IPS-11a (cell line): ENCODE measurements around the gene PDILT.
"Not testable (repeated sequence)": the region's sequence is repeated elsewhere in the genome, so short reads cannot be mapped to it uniquely, and the experiment has no call there.

Experiments
- H3K4me3 ChIP-seq: one replicate; pipeline ENCODE4 v1.5.1; 2013; ENCODE audit warnings: low read depth, low read length, control low read depth

Gene PDILT

DNA sequence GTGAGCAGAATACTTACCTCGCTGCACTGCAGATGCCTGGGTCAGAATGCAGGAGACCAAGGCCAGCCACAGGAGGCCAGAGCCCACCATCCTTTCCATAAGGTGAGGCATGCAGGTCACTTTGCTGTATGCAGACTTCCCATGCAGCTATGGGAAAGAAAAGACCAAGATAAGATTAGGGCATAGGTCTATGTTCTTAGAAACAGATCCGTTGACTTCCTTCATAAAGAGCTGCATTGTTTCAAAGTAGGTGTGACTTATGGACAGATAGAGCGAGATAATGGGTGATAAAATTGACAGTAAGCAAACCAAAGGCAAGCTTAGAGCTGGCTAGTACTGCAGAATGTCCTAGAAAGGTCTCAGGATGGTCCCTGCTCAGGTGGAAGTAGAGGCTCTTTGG is 78.2 kb downstream of the PDILT start:
- H3K4me3 ChIP-seq: no peak overlapping the region

DNA sequence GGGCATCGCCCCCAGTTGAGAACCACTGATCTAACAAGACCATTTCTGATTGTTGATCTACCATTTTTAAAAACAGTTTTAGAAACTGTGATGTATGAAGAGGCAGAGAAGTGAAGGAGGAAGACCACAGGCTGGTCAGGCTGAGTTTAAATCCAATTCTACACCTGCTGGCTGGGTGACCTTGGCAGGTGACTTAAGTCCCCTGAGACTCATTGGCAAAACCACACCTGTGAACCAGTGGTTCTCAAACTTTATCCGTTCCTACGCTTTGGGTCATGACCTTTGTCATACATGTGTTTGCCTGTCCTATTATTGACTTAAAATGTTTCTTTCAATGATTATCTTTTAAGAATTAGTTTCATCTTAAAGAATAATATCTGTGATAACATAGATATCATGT is 79.5 kb downstream of the PDILT start:
- H3K4me3 ChIP-seq: no peak overlapping the region

DNA sequence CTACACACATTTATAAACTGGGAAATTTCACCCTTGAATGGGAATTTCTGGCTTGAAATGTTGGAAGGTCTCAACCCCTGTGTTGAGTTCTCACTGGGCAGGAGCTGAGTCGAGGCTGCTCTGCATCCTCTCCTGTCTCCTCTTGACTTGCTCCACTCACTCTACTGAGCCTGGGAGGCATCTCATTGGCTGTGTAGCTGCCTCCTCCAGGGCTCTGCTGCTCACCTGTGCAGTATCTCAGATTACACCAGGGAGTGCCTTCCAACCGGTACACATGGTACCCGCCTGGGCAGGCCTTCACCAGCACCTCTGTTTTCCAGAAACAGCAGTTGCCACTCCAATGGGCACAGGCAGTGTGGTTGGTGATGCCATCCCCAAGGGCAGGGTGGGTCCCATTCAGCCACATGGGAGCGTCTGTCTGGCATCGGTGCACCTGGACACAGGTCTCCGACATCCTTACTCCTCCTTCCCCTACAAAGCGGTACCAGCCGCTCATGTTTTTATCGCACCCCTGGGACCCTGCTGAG is 80.9 kb downstream of the PDILT start:
- no peak overlapping the region for H3K4me3 ChIP-seq

DNA sequence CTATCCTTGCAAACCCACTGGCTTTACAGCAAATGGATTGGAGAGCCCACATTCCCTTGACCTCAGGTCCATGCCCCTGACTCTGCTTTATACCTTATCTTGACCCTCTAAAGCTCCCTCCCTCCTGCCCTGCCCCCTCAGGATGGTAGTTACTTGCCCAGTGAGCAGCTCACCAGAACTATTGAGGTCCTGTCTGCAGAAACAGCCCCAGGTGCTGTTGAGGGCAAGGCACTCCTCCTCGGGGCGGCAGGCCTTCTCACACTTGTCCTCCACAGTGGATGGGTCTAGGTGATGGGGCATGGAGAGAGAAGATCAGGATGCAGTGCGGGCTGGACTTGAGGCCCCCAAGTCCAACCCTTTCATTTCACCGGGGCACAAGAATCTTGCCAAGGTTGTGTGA is 81.8 kb downstream of the PDILT start:
- H3K4me3 ChIP-seq: no peak overlapping the region

DNA sequence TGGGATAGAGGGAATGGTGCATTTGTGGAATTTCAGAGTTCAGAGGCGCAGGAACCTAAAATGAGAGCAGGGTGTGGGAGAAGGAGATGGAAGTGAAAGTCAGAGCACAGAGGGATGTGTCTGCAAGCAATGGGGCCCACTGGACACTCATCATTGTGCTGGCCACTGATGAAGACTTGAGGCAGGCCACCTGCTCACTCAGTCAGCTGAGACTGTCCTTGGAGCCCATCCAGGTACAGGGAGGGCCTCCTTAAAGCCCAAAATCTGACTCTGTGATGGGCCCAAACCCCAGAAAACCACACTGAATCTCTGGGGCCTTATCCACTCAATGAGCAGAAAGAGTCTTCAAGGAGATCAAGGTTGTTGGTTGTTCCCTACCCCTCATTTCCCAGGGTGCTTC is 82.9 kb downstream of the PDILT start:
- H3K4me3 ChIP-seq: no peak overlapping the region

DNA sequence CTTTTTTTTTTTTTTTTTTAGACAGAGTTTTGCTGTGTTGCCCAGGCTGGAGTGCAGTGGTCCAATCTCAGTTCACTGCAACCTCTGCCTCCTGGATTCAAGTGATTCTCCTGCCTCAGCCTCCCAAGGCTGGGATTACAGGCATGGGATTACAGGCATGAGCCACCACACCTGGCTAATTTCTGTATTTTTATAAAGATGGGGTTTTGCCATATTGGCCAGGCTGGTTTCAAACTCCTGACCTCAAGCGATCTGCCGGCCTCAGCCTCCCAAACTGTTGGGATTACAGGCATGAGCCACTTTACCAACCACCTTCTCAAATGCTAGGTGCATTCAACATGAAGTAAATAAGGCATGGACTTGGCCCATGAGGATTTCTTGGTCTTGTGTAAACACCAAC is 83.5 kb downstream of the PDILT start:
- not testable (repeated sequence) for H3K4me3 ChIP-seq

DNA sequence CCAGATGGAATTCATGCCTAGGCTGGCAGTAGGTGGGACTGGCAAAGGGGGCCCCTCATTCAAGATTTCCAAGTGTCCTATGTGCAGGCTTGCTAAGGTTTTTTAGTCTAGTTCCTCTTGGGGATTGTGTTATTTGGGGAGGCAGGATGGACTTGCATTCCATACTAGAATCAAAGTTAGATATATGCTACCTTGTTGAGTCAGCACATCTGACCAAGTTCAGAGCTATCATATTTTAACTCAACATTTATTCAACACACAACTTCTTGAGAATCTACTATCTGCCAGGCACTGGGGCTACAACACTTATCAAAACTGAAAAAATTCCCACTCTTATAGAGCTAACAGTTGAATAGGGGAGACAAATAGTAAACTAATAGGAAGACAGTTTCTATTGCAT is 83.9 kb downstream of the PDILT start:
- no peak overlapping the region for H3K4me3 ChIP-seq

DNA sequence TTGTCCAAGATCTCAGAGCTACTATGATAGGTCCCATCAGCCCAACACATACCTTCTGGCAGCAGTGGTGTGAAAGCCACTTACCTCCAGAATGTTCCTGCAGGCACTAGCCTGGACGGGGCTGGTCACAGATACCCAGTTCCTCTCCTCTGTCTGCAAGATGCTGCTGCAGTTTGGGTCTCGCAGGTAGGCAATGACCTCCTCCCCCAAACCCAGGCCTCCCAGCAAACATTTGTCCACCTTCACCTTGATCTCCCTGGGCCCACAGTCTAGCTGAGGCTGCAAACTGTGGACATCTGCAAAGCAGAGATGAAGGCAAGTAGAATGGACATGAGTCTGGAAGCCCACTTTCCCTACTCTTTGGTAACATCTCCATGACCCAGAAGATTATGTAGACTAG is 84.4 kb downstream of the PDILT start:
- no peak overlapping the region for H3K4me3 ChIP-seq

DNA sequence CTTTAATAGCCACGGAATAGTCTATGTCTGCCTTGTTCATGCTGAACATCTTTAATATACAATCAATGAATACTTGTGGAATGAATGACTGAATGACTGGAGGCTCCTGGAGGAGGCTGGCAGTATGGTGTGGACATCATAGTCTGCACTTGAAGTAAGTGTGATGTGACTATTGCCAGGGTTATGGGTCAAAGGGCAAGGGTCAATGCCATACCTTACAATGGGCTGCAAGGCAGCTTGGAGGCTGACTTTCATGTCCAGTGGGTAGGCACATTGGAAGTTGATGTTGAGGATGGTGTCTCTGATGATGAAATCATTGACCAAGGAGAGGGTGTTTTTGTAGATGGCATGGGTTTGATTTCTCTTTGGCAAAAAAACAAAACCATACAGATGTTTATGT is 85.1 kb downstream of the PDILT start:
- H3K4me3 ChIP-seq: no peak overlapping the region

DNA sequence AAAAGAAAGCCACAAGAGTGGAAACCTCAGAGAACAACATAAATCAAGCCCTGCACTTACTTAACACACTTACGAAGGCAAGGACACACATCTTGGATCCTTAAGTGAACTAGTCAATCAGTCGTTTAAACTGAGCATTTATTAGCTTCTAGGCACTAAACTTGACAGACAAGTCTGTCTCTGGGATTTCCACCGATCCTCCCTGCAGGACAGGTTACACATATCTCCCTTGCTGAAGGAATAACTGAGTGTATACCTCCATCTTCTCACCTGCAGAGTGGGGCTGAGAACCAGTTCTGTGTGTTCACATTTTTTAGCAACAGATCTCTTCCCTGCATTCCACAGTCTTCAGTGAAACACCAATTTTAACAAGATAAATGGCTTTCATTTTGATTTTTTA is 86.1 kb downstream of the PDILT start:
- H3K4me3 ChIP-seq: no peak overlapping the region

DNA sequence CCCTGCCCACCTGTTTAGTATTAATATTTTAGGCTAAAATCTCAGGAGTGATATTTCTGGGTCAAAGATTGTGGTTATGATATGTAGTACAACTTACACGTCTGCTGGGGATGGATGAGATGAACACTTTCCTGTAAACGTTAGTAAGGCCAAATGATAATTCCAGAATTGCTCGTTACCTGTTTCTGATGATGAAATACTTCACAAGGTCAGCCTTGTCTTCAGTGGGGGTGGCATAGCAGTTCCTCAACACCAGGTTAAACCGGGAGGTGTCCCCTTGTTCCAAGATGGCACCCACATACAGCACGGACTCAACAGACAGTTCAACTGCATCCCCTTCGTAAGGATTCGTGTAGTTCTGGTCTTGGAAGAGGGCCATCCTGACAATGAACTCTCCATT is 86.5 kb downstream of the PDILT start:
- H3K4me3 ChIP-seq: no peak overlapping the region

DNA sequence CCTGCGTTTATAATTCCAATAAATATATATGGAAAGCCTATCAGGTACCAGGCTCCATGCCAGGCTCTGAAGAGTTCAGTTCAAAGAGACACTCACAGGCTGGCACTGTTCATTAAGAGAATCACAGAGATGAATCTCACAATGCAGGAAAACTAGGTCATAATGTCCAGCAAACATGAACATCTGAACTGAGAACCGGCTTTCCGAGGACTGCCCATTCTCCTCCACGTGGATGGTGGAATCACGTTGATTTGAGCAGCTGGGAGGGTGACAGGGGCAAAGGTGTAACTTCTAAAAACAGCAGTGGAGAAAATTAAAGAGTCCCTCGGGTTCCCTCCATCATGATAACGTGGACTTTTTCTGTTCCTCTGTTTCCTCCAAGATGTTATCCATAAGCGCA is 87.4 kb downstream of the PDILT start:
- no peak overlapping the region for H3K4me3 ChIP-seq

DNA sequence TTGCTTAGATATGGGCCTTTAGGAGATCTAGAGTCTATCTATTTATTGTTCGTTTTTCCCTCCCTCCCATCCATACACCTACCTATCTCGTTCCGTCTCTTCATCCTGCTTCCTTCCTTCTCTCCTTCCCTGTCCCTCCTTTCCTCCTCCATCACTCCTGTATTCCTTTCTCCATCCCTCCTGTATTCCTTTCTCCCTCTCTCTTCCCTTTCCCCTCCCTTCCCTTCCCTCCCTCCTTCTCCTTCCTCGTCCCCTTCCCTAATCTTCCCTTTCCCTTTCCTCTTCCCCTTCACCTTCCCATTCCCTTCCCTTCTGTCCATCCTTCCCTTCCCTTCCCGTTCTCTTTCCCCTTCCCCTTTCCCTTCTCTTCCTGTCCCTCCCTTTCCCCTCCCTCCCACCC is 87.8 kb downstream of the PDILT start:
- no peak overlapping the region for H3K4me3 ChIP-seq

DNA sequence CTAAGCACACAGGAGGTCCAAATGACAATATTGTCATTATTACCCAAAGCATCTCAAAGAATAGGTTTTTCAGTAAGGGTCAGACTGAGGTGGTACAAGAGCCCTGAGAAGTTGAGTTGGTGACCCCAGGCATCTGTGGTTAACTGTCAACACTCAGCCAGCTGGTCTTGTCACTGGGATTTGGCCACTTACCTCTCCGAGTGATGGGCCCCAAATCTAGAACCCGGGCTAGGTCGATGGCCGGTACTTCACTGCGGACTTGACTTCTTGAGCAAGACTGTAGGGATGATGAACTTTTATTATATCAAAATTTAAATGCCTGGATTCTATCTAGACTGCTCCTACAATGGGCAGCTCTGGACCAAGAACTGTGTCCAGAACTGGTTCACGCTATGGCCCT is 88.8 kb downstream of the PDILT start:
- no peak overlapping the region for H3K4me3 ChIP-seq

DNA sequence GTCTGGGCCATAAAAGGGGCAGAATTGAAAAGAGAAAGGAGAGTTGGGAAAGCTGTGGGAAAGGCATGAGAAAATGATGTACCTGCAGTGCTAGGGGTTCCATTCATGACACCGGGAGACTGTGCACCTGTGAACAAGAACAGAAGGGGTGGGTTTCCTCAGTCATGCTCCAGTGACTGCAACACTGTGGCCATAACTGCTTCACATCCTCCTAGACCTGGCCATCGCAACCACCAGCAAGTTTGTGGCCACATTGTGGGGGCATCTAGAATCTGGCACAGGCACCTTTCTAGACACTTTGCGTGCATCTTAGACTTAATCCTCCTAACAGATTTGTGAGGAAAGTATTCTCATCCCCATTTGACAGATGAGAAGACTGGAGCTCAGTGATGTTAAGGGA is 90.0 kb downstream of the PDILT start:
- H3K4me3 ChIP-seq: no peak overlapping the region

DNA sequence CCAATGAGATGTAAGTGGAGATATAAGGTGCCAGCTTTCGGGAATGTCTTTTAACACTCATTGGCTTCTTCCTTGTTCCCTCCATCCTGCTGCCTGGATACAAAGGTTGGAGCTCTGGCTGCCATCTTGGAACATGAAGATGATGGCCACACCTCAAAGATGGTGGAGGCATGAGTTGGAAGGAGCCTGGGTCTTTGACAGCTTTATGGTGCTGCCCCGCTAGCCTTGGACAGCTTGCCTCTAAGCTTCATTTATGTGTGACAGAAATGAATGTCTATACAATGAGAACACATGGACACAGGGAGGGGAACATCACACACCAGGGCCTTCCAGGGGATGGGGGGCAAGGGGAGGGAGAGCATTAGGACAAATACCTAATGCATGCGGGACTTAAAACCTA is 90.8 kb downstream of the PDILT start:
- H3K4me3 ChIP-seq: no peak overlapping the region

DNA sequence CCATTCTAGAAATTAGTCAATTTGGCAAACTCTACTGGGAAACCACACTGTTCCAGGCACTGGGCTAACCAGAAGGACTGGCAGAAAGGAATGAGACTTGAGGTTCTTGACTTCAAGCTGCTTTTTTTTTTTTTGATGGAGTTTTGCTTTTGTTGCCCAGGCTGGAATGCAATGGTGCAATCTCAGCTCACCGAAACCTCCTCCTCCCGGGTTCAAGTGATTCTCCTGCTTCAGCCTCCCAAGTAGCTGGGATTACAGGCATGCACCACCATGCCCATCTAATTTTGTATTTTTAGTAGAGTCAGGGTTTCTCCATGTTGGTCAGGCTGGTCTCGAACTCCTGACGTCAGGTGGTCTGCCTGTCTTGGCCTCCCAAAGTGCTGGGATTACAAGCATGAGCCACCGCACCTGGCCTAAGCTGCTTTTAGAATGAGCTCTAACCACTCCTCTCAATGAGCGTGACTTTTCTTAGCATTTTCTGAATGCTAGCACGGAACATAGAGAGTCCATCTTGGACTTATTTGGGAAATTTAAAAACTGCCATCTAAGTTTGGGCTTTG is 91.9 kb downstream of the PDILT start:
- not testable (repeated sequence) for H3K4me3 ChIP-seq

DNA sequence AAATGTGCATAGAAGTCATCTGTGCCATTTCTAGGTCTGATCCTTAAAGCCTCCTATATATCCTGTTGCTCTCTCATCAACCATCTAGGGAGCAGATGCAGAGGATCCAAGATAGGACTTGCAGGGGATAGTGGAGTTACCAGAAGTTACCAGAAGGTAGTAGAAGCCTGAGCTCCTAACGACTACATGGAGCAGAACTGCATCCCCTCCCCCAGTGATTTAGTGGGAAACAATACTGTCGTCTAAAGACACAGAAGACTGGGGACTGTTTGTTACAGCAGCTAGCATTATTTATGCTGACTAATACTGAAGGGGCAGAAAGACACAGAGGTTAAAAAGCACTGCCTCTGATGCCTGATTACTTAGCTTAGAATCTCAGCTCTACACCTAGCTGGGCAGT is 93.0 kb downstream of the PDILT start:
- no peak overlapping the region for H3K4me3 ChIP-seq

DNA sequence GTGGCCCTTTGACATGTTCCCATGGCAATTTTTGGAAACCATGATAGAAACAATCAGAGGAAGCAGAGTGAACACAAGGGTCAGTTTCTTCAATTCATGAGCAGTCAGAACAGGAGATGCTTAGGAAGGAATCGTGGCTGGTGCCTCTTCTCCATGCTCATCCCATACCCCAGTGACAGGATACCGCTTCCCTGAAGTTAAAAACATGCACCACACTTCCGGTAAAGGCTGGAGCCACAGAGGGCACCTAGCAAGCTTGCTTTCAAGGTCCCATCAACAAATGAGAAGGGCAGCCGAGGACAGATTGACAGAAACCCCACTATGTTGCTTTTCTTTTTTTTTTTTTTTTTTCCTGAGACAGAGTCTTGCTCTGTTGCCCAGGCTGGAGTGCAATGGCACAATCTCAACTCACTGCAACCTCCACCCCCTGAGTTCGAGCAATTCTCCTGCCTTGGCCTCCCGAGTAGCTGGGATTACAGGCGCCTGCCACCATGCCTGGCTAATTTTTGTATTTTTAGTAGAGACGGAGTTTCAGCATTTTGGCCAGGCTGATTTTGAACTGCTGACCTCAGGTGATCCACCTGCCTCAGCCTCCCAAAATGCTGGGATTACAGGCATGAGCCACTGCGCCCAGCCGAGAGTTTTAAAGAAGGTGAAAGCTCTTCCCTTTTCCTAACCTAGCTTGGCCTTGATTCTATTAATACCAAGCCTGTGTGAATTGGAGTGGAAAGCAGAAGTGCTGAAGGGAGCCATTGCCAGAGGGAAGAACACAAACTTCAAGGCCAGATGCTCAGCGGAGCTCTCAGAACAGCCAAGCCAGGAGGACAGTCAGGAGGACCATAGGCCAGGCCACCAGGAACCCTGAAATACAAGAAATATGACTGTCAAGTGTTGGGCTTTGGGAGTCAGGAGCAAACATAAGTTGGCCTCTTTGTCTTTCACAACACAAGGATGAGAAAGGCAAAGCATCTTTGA is 93.8 kb downstream of the PDILT start:
- H3K4me3 ChIP-seq: no peak overlapping the region

DNA sequence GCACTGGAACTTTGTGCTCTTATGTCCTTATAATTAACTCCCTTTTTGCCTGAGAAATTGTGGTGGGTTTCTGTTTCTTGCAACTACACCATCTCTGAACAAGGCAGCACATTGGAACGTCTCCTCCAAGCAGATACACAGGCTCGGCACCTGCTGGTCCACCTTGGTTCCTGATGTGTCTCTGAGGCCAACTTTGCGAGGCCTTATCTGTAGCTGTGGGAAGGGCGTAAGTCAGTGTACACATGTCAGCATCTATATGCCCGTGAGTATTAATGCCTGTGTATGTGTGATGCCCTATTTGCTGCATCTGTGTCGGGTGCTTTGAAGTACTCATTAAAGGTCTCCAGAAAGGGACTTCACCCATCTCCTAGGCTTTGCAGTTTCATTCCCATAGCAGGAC is 94.8 kb downstream of the PDILT start:
- H3K4me3 ChIP-seq: no peak overlapping the region
